DOHH2 (cell line): ENCODE data around the gene HDC.

Experiments used
- H3F3A ChIP-seq: fragments of 200-600 bp; sonication (generic), shearing (Covaris generic); 2 replicates; pipeline ENCODE4 v1.6.0; 2016; ENCODE audit warnings: antibody characterized with exemption, mild to moderate bottlenecking; ENCODE audit not compliant: control insufficient read depth, insufficient read depth
- H3K27ac ChIP-seq: fragments of 200-600 bp; sonication (generic); 2 replicates; pipeline ENCODE4 v1.5.1; 2014; ENCODE audit warnings: low read depth, mild to moderate bottlenecking, low read length, moderate library complexity
- H3K27me3 ChIP-seq: fragments of 200-600 bp; sonication (generic); 2 replicates; pipeline ENCODE4 v1.6.1; 2014; ENCODE audit warnings: mild to moderate bottlenecking, low read length, mixed read lengths; ENCODE audit not compliant: control insufficient read depth
- H3K36me3 ChIP-seq: fragments of 200-600 bp; sonication (generic); 2 replicates; pipeline ENCODE4 v1.6.1; 2014; ENCODE audit warnings: mild to moderate bottlenecking, low read length, moderate library complexity, mixed read lengths; ENCODE audit not compliant: control insufficient read depth
- H3K4me1 ChIP-seq: fragments of 200-600 bp; sonication (generic); 2 replicates; pipeline ENCODE4 v1.6.1; 2014; ENCODE audit warnings: mild to moderate bottlenecking, low read length, mixed read lengths; ENCODE audit not compliant: control insufficient read depth
- H3K4me2 ChIP-seq: fragments of 200-600 bp; sonication (generic); 2 replicates; pipeline ENCODE4 v1.6.0; 2014; ENCODE audit warnings: mild to moderate bottlenecking, low read length, moderate library complexity
- H3K4me3 ChIP-seq: fragments of 200-600 bp; sonication (generic); 2 replicates; pipeline ENCODE4 v1.5.1; 2014; ENCODE audit warnings: mild to moderate bottlenecking, low read length, mixed read lengths
- H3K79me2 ChIP-seq: fragments of 200-600 bp; sonication (generic); 2 replicates; pipeline ENCODE4 v1.6.1; 2014; ENCODE audit warnings: mild to moderate bottlenecking, low read length, mixed read lengths; ENCODE audit not compliant: control insufficient read depth
- H3K9me2 ChIP-seq: fragments of 200-600 bp; sonication (generic); replicated peaks from 2 replicates; pipeline ENCODE4 v1.6.1; 2014; ENCODE audit warnings: mild to moderate bottlenecking, low read length, mixed read lengths; ENCODE audit not compliant: control insufficient read depth
- H3K9me3 ChIP-seq: fragments of 200-600 bp; sonication (generic); 2 replicates; pipeline ENCODE4 v1.6.1; 2014; ENCODE audit warnings: antibody characterized with exemption, low read length, mixed read lengths; ENCODE audit not compliant: control insufficient read depth, insufficient read depth
- H4K20me1 ChIP-seq: fragments of 200-600 bp; sonication (generic); 2 replicates; pipeline ENCODE4 v1.6.0; 2014; ENCODE audit warnings: low read depth, mild to moderate bottlenecking, antibody characterized with exemption, low read length, moderate library complexity; ENCODE audit not compliant: control insufficient read depth, insufficient read depth
- CTCF ChIP-seq: fragments of 200-600 bp; sonication (generic); IDR thresholded peaks from one replicate; pipeline ENCODE4 v1.5.1; 2014; ENCODE audit warnings: antibody characterized with exemption, mild to moderate bottlenecking, low read depth, low read length; ENCODE audit not compliant: poor library complexity, severe bottlenecking
- EZH2phosphoT487 ChIP-seq: fragments of 200-600 bp; sonication (generic); IDR thresholded peaks from 2 replicates; pipeline ENCODE4 v1.6.1; 2017; ENCODE audit warnings: borderline replicate concordance, mild to moderate bottlenecking, antibody characterized with exemption, low read length, moderate library complexity, mixed read lengths

Gene HDC

GRCh38 chr15:50244959-50245624 lies 20.4 kb downstream of the HDC start:
- no peak overlapping the region for H3K4me2 ChIP-seq
- peaks cover 7% of the 10 kb centered on the region for H3K27me3 ChIP-seq
- H3K36me3 ChIP-seq = no peaks in the 10 kb centered on the region
- H3K79me2 ChIP-seq = no peaks in the 10 kb centered on the region
- no peaks in the 10 kb centered on the region for H3F3A ChIP-seq
- H3K27ac ChIP-seq = no peak overlapping the region
- no peaks in the 10 kb centered on the region for H3K4me1 ChIP-seq
- no peaks in the 10 kb centered on the region for H3K9me2 ChIP-seq
- H3K9me3 ChIP-seq = no peaks in the 10 kb centered on the region
- H3K4me3 ChIP-seq = no peak overlapping the region
- no peaks in the 10 kb centered on the region for H4K20me1 ChIP-seq
- TF ChIP-seq EZH2phosphoT487 = no peak
- TF ChIP-seq CTCF = no peak

- Histone ChIP-seq H3K4me1 (no peaks in the 10 kb centered on the region), H3K4me2 (no peak overlapping the region)
Measured at GRCh38 chr15:50244153-50244552, 21.4 kb downstream of the HDC start.

GRCh38 chr15:50241684-50242450 lies 23.7 kb downstream of the HDC start:
- H3K9me3 ChIP-seq = no peaks in the 10 kb centered on the region
- H3K4me1 ChIP-seq = no peaks in the 10 kb centered on the region
- no peak overlapping the region for H3K4me2 ChIP-seq
- no peaks in the 10 kb centered on the region for H3K79me2 ChIP-seq
- no peaks in the 10 kb centered on the region for H3F3A ChIP-seq
- no peaks in the 10 kb centered on the region for H3K36me3 ChIP-seq
- H3K27me3 ChIP-seq = no peaks in the 10 kb centered on the region
- H3K4me3 ChIP-seq = no peak overlapping the region
- TF ChIP-seq CTCF (no peak), EZH2phosphoT487 (no peak)
- no peaks in the 10 kb centered on the region for H3K9me2 ChIP-seq
- H4K20me1 ChIP-seq = no peaks in the 10 kb centered on the region
- no peak overlapping the region for H3K27ac ChIP-seq

More at GRCh38 chr15:50244153-50244552, 21.4 kb downstream of the HDC start:
- H4K20me1 ChIP-seq = no peaks in the 10 kb centered on the region
- H3K79me2 ChIP-seq = no peaks in the 10 kb centered on the region
- H3K27ac ChIP-seq = no peak overlapping the region
- H3F3A ChIP-seq = no peaks in the 10 kb centered on the region
- no peaks in the 10 kb centered on the region for H3K36me3 ChIP-seq
- no peak for TF ChIP-seq EZH2phosphoT487
- no peak for TF ChIP-seq CTCF
- no peak overlapping the region for H3K4me3 ChIP-seq
- no peaks in the 10 kb centered on the region for H3K9me2 ChIP-seq
- H3K9me3 ChIP-seq = no peaks in the 10 kb centered on the region
- H3K27me3 ChIP-seq = peaks cover 3% of the 10 kb centered on the region; the same call in 1 of the 2 replicates
